DOHH2 (cell line): ENCODE data around the gene GUCA1A.
"Not testable (repeated sequence)": the region's sequence is repeated elsewhere in the genome, so short reads cannot be mapped to it uniquely, and the experiment has no call there.

Experiments
- H3F3A ChIP-seq: fragments of 200-600 bp; sonication (generic), shearing (Covaris generic); 2 replicates; pipeline ENCODE4 v1.6.0; 2016; ENCODE audit warnings: antibody characterized with exemption, mild to moderate bottlenecking; ENCODE audit not compliant: control insufficient read depth, insufficient read depth
- H3K27ac ChIP-seq: fragments of 200-600 bp; sonication (generic); 2 replicates; pipeline ENCODE4 v1.5.1; 2014; ENCODE audit warnings: low read depth, mild to moderate bottlenecking, low read length, moderate library complexity
- H3K27me3 ChIP-seq: fragments of 200-600 bp; sonication (generic); 2 replicates; pipeline ENCODE4 v1.6.1; 2014; ENCODE audit warnings: mild to moderate bottlenecking, low read length, mixed read lengths; ENCODE audit not compliant: control insufficient read depth
- H3K36me3 ChIP-seq: fragments of 200-600 bp; sonication (generic); 2 replicates; pipeline ENCODE4 v1.6.1; 2014; ENCODE audit warnings: mild to moderate bottlenecking, low read length, moderate library complexity, mixed read lengths; ENCODE audit not compliant: control insufficient read depth
- H3K4me1 ChIP-seq: fragments of 200-600 bp; sonication (generic); 2 replicates; pipeline ENCODE4 v1.6.1; 2014; ENCODE audit warnings: mild to moderate bottlenecking, low read length, mixed read lengths; ENCODE audit not compliant: control insufficient read depth
- H3K4me2 ChIP-seq: fragments of 200-600 bp; sonication (generic); 2 replicates; pipeline ENCODE4 v1.6.0; 2014; ENCODE audit warnings: mild to moderate bottlenecking, low read length, moderate library complexity
- H3K4me3 ChIP-seq: fragments of 200-600 bp; sonication (generic); 2 replicates; pipeline ENCODE4 v1.5.1; 2014; ENCODE audit warnings: mild to moderate bottlenecking, low read length, mixed read lengths
- H3K79me2 ChIP-seq: fragments of 200-600 bp; sonication (generic); 2 replicates; pipeline ENCODE4 v1.6.1; 2014; ENCODE audit warnings: mild to moderate bottlenecking, low read length, mixed read lengths; ENCODE audit not compliant: control insufficient read depth
- H3K9me2 ChIP-seq: fragments of 200-600 bp; sonication (generic); replicated peaks from 2 replicates; pipeline ENCODE4 v1.6.1; 2014; ENCODE audit warnings: mild to moderate bottlenecking, low read length, mixed read lengths; ENCODE audit not compliant: control insufficient read depth
- H3K9me3 ChIP-seq: fragments of 200-600 bp; sonication (generic); 2 replicates; pipeline ENCODE4 v1.6.1; 2014; ENCODE audit warnings: antibody characterized with exemption, low read length, mixed read lengths; ENCODE audit not compliant: control insufficient read depth, insufficient read depth
- H4K20me1 ChIP-seq: fragments of 200-600 bp; sonication (generic); 2 replicates; pipeline ENCODE4 v1.6.0; 2014; ENCODE audit warnings: low read depth, mild to moderate bottlenecking, antibody characterized with exemption, low read length, moderate library complexity; ENCODE audit not compliant: control insufficient read depth, insufficient read depth
- EZH2phosphoT487 ChIP-seq: fragments of 200-600 bp; sonication (generic); IDR thresholded peaks from 2 replicates; pipeline ENCODE4 v1.6.1; 2017; ENCODE audit warnings: borderline replicate concordance, mild to moderate bottlenecking, antibody characterized with exemption, low read length, moderate library complexity, mixed read lengths
- TF ChIP-seq, protein P1 (sequence below): fragments of 200-600 bp; sonication (generic); IDR thresholded peaks from one replicate; pipeline ENCODE4 v1.5.1; 2014; ENCODE audit warnings: antibody characterized with exemption, mild to moderate bottlenecking, low read depth, low read length; ENCODE audit not compliant: poor library complexity, severe bottlenecking

GUCA1A gene

DNA sequence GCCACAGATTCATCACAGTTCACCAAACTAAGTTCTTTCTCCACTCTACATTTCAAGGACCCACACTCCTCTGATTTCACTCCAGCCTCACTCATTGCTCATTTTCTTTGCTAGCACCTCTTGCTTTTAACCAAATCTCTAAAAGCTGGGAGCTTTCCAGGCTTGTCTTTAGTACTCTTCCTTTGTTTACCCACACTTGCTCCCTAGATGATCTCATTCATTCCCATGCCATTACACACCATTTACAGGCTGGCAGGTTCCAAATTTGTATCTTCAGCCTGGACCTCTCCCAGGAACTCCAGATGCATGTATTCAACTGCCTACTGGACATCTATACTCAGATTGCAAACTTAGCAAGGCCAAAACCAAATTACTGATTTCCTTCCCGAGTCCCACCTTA lies 26.9 kb downstream of the GUCA1A start:
- Histone ChIP-seq H4K20me1 (no peaks in the 10 kb centered on the region), H3K36me3 (peaks cover 24% of the 10 kb centered on the region), H3K79me2 (no peaks in the 10 kb centered on the region), H3K4me3 (no peak overlapping the region), H3K27me3 (no peaks in the 10 kb centered on the region), H3K27ac (no peak overlapping the region), H3K9me2 (no peaks in the 10 kb centered on the region), H3F3A (peaks cover 8% of the 10 kb centered on the region), H3K4me2 (no peak overlapping the region), H3K4me1 (peaks cover 35% of the 10 kb centered on the region), H3K9me3 (no peaks in the 10 kb centered on the region)
- no peak for TF ChIP-seq EZH2phosphoT487
- TF ChIP-seq, protein P1, sequence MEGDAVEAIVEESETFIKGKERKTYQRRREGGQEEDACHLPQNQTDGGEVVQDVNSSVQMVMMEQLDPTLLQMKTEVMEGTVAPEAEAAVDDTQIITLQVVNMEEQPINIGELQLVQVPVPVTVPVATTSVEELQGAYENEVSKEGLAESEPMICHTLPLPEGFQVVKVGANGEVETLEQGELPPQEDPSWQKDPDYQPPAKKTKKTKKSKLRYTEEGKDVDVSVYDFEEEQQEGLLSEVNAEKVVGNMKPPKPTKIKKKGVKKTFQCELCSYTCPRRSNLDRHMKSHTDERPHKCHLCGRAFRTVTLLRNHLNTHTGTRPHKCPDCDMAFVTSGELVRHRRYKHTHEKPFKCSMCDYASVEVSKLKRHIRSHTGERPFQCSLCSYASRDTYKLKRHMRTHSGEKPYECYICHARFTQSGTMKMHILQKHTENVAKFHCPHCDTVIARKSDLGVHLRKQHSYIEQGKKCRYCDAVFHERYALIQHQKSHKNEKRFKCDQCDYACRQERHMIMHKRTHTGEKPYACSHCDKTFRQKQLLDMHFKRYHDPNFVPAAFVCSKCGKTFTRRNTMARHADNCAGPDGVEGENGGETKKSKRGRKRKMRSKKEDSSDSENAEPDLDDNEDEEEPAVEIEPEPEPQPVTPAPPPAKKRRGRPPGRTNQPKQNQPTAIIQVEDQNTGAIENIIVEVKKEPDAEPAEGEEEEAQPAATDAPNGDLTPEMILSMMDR = no peak

DNA sequence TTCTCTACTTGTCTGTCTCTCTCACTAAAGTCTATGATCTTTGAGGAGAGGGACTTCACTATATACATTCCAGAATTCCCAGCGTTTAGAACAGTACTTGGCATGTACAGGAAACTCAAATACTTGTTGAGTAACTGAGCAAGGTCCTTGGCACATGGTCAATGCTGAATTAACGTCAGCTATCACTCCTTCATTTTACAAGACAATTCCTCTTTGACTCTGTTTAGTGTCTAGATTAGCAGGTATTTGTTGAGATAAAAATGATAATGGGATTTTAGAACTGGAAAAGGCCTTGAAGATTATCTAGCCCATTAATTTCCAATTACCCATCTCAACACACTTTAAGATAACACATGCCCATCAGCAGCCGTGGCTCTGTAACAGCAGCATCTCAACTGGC lies 28.2 kb downstream of the GUCA1A start:
- Histone ChIP-seq H3K27me3 (no peaks in the 10 kb centered on the region), H3K4me1 (peaks cover 25% of the 10 kb centered on the region), H4K20me1 (no peaks in the 10 kb centered on the region), H3F3A (peaks cover 7% of the 10 kb centered on the region), H3K9me3 (no peaks in the 10 kb centered on the region), H3K27ac (no peak overlapping the region), H3K79me2 (no peaks in the 10 kb centered on the region), H3K4me3 (no peak overlapping the region), H3K9me2 (no peaks in the 10 kb centered on the region), H3K36me3 (peaks cover 26% of the 10 kb centered on the region), H3K4me2 (no peak overlapping the region)
- TF ChIP-seq, protein P1 = no peak
- no peak for TF ChIP-seq EZH2phosphoT487

DNA sequence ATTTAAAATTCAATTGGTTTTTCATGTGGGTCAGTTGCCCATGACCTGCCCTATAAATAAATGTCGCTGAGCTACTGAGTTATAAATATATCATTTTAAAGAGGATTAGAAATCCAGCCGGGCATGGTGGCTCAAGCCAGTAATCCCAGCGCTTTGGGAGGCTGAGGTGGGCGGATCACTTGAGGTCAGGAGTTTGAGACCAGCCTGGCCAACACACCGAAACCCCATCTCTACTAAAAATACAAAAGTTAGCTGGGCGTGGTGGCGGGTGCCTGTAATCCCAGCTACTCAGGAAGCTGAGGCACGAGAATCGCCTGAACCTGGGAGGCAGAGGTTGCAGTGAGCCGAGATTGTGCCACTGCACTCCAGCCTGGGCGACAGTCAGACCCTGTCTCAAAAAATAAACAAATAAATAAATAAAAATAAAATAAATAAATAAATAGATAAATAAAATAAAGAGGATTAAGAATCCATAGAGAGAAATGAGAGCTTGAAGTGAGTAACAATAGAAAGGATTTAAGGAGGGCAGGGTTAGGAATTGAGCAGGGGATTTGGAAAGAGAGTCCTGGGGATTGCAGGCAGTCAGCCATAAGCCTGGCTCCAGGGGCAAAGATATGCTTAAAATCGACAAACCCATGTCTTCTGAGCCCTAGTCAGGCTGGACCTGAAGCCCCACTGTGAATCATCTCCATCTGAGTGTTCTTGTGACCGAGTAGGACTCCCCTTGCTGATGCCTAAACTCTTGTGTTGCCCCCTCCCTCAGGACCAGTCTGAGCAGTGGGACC lies 29.2 kb downstream of the GUCA1A start:
- not testable (repeated sequence) for H3K9me2 ChIP-seq, H3K27me3 ChIP-seq, H3K9me3 ChIP-seq, H4K20me1 ChIP-seq, H3K27ac ChIP-seq, H3K79me2 ChIP-seq, H3K4me3 ChIP-seq, H3F3A ChIP-seq, H3K4me2 ChIP-seq
- Histone ChIP-seq H3K4me1 (peaks cover 15% of the 10 kb centered on the region), H3K36me3 (peaks cover 26% of the 10 kb centered on the region)

DNA sequence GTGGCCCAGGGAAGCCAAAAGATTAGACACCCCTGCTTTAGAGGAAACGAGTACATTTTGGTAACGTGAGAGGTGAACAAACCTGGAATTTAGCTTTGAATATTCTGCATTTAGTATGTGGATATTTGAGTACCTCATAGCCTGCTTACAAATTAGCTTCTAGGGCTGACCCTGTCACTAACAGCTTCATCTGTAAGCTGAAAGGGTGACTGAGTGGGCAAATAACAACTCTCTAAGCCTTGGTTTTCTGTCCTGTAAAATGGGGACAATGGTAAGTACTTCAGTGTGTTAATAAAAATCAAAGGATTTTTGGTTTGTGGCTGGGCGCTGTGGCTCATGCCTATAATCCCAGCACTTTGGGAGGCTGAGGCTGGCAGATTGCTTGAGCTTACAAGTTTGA lies 30.0 kb downstream of the GUCA1A start:
- H4K20me1 ChIP-seq = no peaks in the 10 kb centered on the region
- peaks cover 15% of the 10 kb centered on the region for H3K4me1 ChIP-seq
- H3F3A ChIP-seq = no peaks in the 10 kb centered on the region
- H3K4me2 ChIP-seq = no peak overlapping the region
- no peaks in the 10 kb centered on the region for H3K27me3 ChIP-seq
- H3K27ac ChIP-seq = no peak overlapping the region
- H3K4me3 ChIP-seq = no peak overlapping the region
- H3K36me3 ChIP-seq = peaks cover 33% of the 10 kb centered on the region
- H3K79me2 ChIP-seq = no peaks in the 10 kb centered on the region
- no peaks in the 10 kb centered on the region for H3K9me3 ChIP-seq
- TF ChIP-seq EZH2phosphoT487 = no peak
- TF ChIP-seq, protein P1 = no peak
- no peaks in the 10 kb centered on the region for H3K9me2 ChIP-seq
